Activated CD8-positive, alpha-beta memory T cell treated with anti-CD3 and anti-CD28 coated beads for 36 hours (primary cell): ENCODE results near the gene FGF2. TPM values are rescaled to one million over a fixed set of nuclear protein-coding genes. Genes with fewer than 3 reads are reported as not detected.
"Not testable (repeated sequence)": the region's sequence is repeated elsewhere in the genome, so short reads cannot be mapped to it uniquely, and the experiment has no call there.

Experiments used
- CTCF ChIA-PET: fragments of 350-600 bp; sonication (Branson Sonifier 250); formaldehyde crosslinking; loops from one replicate; lab custom pipeline; 2021; ENCODE audit warnings: antibody characterized with exemption; lab: Charles Lee
- POLR2A ChIA-PET: fragments of 350-600 bp; sonication (Branson Sonifier 250); formaldehyde crosslinking; loops from one replicate; lab custom pipeline; 2021; ENCODE audit warnings: antibody characterized with exemption; lab: Charles Lee
- total RNA-seq, 2 experiments: library from RNA; stranded (reverse); gene quantifications; one replicate each; pipeline ENCODE4 v1.2.3, GENCODE V29; 2021

FGF2 gene
- total RNA-seq, 2 experiments from 2014 or later: 1.3 to 1.6 TPM

DNA sequence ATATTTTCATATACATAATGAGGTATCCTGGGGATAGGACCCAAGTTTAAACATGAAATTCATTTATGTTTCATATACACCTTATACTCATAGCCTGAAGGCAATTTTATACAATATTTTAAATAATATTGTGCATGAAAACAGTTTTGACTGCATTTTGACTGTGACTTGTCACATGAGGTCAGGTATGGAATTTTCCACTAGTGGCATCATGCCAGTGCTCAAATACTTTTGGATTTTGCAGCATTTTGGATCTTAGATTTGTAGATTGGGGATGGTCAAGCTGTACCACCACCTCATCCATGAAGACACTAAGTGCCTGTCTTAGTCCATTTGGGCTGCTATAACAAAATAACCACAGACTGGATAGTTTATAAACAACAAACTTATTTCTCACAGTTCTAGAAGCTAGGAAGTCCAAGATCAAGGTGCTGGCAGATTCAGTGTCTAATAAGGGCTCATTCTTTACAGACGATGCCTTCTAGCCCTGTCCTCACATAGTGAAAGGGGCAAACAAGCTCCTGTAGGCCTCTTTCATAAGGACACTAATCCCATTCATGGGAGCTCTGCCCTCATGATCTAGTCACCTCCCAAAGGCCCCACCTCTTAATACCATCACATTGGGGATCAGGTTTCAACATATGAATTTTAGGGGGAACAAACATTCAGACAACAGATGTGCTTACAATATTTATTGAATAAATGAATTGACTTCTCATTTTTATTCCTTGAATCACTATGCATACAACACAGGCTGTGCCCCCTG is 86.4 kb downstream of the FGF2 start:
- POLR2A ChIA-PET: no interaction called here
- CTCF ChIA-PET: no interaction called here

DNA sequence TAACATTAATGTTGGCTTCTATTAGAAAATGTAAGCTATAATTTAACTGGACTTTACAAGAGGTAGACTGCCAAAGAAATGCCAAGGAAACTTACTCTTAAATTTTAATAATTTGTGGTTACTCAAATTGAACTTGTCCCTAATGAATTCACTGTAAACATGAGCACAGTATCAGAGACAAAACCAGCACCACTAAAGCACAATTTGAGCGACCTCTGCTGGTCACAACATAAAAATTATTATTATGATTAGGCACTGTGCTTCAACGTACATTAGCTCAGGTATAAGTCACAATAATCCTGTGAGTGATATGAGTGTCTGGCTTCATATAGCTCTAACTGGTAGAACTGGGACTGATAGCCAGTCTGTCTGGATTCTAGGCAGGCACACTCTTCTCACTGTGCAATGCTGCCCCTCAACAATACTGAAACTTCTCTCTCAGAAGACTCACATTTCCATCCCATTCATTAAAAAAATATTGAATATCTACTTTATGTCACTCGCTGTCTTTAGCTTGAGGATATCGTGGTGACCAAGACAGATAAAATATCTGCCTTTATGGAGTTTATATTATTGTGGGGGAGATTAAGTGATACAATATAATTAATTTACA is 87.8 kb downstream of the FGF2 start:
- POLR2A ChIA-PET: no interaction called here
- CTCF ChIA-PET: interaction anchor here (0.8 kb wide), 2 partner anchors 9 to 157 kb away, joined by 3 read pairs; no protein-coding TSS in a partner anchor

DNA sequence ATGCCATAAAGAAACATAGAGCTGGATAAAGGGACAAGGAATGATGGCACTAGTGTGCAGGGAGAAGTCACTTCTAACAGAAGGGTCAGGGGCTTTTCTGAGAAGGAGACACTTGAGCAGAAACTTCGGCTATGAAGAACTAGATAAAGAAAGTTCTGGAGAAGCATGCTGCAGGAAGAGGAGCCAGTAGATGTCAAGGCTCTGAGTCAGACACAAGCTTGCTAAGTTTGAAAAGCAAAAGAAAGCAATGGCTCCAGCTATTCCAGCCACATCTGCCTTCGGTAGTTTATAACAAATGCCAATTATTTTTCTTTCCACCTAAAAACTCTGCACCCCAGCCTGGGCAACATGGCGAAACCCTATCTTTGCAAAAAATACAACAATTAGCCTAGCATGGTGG is 88.3 kb downstream of the FGF2 start:
- POLR2A ChIA-PET: no interaction called here
- CTCF ChIA-PET: interaction anchor here (0.8 kb wide), 2 partner anchors 9 to 157 kb away, joined by 3 read pairs; no protein-coding TSS in a partner anchor

DNA sequence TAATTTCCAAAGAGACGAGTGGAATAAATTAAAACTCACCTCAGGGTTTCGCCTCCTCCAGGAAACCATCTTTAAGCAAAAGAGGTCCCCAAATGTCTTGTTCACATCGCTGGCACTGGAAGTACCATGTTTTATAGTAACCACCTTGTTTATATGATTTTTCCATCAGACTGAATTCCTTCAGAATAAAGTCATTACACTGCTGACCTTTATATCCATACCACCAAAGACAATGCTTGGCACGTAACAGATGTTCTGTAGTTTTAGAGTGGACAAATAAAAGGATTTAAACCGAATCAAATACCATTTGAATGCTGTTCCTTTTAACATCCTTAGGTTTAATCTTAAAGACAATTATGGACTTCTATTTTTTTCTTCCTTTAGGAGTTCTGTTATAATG is 91.1 kb downstream of the FGF2 start:
- ChIA-PET POLR2A (no interaction called here), CTCF (no interaction called here)

DNA sequence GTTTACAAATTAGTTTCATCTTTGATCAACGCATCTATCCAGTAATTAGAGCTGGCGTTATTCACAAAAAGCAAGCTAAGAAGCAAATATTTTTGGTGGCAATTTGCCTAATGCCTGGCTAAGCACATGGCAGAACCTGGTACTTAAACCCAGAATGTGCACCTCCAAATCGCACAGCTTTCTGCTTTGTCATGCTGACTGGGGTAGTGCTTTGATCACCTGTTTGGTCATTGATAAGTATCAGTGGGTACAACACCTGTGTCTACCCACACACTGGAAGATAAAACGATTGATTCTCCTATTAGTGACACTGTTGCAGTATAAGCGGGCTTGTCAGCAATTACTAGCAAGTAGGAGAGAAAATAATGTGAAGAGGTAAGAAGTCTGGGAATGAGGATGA is 93.8 kb downstream of the FGF2 start:
- POLR2A ChIA-PET: no interaction called here

DNA sequence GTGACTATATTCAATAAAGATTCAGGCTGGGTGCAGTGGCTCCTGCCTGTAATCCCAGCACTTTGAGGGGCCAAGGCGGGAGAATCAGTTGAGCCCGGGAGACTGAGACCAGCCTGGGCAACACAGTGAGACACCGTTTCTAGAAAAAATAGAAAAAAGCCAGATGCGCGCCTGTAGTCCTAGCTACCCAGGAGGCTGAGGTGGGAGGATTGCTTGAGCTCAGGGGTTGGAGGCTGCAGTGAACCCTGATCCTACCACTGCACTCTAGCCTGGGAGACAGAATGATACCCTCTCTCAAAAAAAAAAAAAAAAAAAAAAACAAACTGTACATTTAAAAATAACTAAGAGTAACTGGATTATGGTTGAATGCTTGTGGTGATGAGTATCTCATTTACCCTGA is 94.7 kb downstream of the FGF2 start:
- POLR2A ChIA-PET: interaction anchor here (1.6 kb wide), 1 partner anchor 189 kb away, joined by 7 read pairs; the partner anchor contains the start of gene BBS12
- CTCF ChIA-PET: interaction anchor here (0.7 to 1.8 kb wide), 3 partner anchors 188 to 727 kb away, joined by 5 to 7 read pairs (median 5); partner anchors contain the start of gene BBS12

More for the DNA sequence above, 93.8 kb downstream of the FGF2 start:
- CTCF ChIA-PET: interaction anchor here (1.8 kb wide), 1 partner anchor 187 kb away, joined by 5 read pairs; the partner anchor contains the start of gene BBS12

DNA sequence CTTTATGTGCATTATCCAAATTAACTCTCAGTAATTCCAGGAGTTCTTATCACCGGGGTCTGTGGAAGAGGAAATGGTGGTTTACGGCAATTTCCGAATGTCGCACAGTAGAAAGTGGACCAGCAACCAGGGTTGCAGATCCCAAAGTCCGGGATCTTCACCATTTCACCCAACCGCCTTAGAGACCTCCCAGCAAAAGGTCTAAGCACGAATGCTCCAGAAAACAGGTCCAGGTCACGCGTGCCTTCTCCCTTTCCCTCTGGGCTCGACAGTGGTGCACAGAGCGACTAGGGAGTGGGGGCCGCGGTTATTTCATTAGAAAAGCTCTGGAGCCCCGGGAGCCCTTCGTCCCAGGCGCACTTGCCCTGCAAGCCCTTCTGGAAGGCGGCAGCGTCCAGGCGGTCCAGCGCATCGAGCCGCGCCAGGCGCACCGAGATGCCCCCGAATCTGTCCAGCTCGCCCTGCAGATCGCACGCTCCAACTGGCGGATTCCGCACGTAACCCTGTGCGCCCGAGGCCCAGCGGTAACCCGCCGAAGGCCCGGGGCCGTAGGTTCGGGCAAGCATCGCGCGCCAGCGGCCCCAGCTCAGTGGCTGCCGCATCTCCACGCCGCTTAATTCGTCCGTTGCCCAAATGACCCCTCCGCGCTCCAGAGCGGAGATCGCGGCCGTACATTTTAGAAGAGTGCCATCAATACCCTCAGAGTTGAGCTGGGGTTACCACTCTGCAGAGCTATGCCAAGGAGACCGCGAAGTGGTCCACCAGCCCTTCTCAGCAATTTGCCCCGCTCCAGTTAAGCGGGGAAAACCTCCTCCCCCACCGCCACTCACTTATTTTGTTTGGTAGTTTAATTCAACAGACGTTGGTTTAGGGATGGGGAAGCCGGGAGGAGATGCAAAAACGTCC is 95.6 kb downstream of the FGF2 start, which contains the start of gene NUDT6:
NUDT6 (minus strand) TSS at position 627 of the 906 bp plus-strand sequence; CDS start at position 602, 25 bp downstream.
- ChIA-PET CTCF (interaction anchor here (0.7 to 1.8 kb wide), 2 partner anchors 189 to 361 kb away, joined by 5 to 7 read pairs; partner anchors contain the start of gene BBS12), POLR2A (interaction anchor here (0.5 to 1.6 kb wide), 4 partner anchors 10 to 770 kb away, joined by 3 to 7 read pairs (median 4); partner anchors contain the start of genes BBS12 and BLTP1)

DNA sequence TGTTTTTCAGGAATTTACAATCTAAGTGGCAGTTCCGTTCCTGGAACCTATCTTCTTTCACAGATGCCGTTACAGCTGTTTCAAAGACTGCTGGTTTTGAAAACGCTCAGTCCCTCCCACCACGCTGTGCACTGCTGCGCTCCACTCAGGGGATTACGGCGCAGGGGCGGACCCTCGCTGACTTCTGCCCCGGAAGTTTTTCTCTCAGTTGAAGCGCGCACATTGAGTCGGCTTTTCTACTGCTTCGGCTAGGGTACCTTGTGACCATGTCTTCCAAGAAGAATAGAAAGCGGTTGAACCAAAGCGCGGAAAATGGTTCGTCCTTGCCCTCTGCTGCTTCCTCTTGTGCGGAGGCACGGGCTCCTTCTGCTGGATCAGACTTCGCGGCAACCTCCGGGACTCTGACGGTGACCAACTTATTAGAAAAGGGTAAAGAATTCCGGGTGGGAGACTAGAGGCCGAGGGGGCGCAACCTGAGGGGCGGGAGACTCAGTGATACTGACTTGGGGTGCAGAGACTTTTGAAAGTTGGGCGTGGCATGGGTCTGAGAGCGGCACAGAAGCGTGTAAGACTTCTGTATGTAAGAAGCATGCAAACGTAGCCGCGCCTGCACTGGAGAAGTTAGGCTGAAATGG is 96.4 kb downstream of the FGF2 start:
- ChIA-PET CTCF (no interaction called here), POLR2A (interaction anchor here (0.5 to 1.6 kb wide), 4 partner anchors 9 to 771 kb away, joined by 3 to 7 read pairs (median 4); partner anchors contain the start of genes BBS12 and BLTP1)

DNA sequence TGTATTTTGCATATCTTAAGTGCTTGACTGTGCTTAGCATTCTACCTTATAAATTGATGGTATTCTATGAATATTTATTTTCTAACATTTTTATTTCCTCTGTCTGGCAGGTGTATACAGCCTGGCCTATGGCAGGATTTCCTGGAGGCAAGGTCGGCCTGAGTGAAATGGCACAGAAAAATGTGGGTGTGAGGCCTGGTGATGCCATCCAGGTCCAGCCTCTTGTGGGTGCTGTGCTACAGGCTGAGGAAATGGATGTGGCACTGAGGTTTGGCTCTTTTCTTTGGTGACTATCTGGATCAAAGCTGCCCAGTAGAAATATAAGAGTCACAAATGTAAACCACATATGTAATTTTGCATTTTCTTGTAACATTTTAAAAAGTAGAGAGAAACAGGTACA is 102.3 kb downstream of the FGF2 start:
- CTCF ChIA-PET: interaction anchor here (1.2 kb wide), 1 partner anchor 171 kb away, joined by 4 read pairs; no protein-coding TSS in a partner anchor
- POLR2A ChIA-PET: no interaction called here

DNA sequence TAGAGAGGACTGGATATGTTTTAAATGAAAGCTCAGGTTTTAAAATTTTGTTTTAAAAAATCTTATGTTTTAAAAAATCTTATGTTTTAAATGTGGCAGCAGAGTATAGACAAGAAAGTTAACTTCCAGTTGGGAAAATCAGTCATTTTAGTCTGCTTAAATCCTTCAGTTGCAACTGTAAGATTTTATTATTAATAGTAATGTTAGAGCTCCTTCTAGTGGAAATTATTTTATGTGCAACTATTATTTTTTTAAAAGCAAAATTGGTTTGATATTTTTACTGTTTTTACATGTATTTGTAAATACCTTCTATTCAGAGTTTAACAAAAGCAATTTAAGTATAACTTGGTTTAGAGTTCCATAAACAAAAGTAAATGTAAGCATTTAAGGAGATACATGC is 104.2 kb downstream of the FGF2 start:
- ChIA-PET CTCF (interaction anchor here (0.9 to 1.0 kb wide), 2 partner anchors 173 to 198 kb away, joined by 3 read pairs; partner anchors contain the start of gene BBS12), POLR2A (no interaction called here)

DNA sequence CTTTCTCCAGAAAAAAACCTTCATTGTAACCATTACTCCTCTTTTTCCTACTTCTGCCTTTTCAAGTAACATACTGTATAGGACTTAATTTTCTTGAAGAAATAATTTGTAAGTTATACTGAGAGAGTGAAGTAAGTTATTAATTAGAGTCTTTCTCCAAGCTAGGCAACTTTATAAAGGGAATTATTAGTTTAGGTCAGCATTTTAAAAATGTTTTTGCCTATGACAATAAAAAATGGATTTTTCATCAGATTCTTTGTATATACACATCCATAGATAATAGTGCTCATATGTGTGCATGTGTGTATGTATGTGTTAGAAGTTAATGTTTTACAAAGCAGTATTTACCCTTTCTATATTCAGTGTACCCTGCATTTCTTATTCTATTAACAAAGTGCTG is 106.1 kb downstream of the FGF2 start:
- ChIA-PET POLR2A (no interaction called here), CTCF (no interaction called here)

DNA sequence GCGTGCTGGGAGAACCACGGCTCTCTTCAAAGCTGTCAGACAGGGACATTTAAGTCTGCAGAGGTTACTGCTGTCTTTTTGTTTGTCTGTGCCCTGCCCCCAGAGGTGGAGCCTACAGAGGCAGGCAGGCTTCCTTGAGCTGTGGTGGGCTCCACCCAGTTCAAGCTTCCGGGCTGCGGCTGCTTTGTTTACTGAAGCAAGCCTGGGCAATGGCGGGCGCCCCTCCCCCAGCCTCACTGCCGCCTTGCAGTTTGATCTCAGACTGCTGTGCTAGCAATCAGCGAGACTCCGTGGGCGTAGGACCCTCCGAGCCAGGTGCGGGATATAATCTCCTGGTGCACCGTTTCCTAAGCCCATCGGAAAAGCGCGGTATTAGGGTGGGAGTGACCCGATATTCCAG is 118.5 kb downstream of the FGF2 start:
- POLR2A ChIA-PET, CTCF ChIA-PET: not testable (repeated sequence)

DNA sequence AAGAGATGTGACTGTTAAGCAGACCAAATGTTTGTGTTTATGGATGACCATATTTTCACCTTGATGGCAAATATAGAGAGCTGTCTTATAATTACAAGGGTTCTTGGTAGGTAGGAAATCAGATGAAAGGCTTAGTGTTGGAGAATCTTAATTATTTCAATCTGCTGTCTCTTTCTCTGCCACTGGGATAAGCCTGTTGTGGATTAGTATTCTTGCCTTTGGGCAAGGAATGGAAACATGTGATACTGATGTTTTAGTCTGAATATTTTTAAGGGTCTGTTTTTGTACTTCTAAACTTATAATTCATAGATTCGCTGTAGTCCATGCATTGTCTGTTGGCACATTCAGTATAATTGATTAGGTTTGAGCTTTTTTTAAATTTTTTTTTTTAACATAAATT is 119.5 kb downstream of the FGF2 start:
- POLR2A ChIA-PET: no interaction called here

More for the DNA sequence above, 119.5 kb downstream of the FGF2 start:
- CTCF ChIA-PET: no interaction called here

Other genes starting within 250 kb of the FGF2 start
- 1 to 10 TPM; 3.2 to 4.8 TPM for gene IL21, start 205.8 kb upstream of the FGF2 start, total RNA-seq
- gene BBS12, start 94.1 kb upstream of the FGF2 start, total RNA-seq: 1 to 10 TPM; 1.5 to 1.9 TPM
- gene NUDT6, start 95.8 kb downstream of the FGF2 start, total RNA-seq: 1 to 10 TPM; 5.4 to 6.3 TPM